Thymus (tissue), 14 donors: ENCODE measurements around the gene CCDC60. TPM values are rescaled to one million over a fixed set of nuclear protein-coding genes. Genes with fewer than 3 reads are reported as not detected.

Source experiments
- DNase-seq, 9 donors: peaks; one replicate each; pipeline ENCODE4 v3.0.0-alpha.2; 2013; ENCODE audit warnings: low spot score in 9 of 9, low read depth in 6 of 9, missing footprints in 1 of 9
- H3K27ac ChIP-seq, 2 donors: one replicate each; pipeline ENCODE4 v1.5.1; 2013; ENCODE audit warnings: control low read depth in 1 of 2, low read depth in 1 of 2, low read length in 1 of 2, mild to moderate bottlenecking in 1 of 2, moderate library complexity in 1 of 2
- H3K27me3 ChIP-seq, 2 donors: one replicate each; pipeline ENCODE4 v1.5.1; 2013; ENCODE audit warnings: low read length in 1 of 2; ENCODE audit not compliant: control insufficient read depth in 2 of 2, insufficient read depth in 1 of 2
- H3K36me3 ChIP-seq, 2 donors: one replicate each; pipeline ENCODE4 v1.5.1; 2013; ENCODE audit warnings: low read length in 1 of 2, mild to moderate bottlenecking in 1 of 2, moderate library complexity in 1 of 2; ENCODE audit not compliant: control insufficient read depth in 2 of 2, insufficient read depth in 2 of 2
- H3K4me1 ChIP-seq, 2 donors: one replicate each; pipeline ENCODE4 v1.5.1; 2013; ENCODE audit warnings: low read length in 2 of 2; ENCODE audit not compliant: control insufficient read depth in 2 of 2, insufficient read depth in 2 of 2
- H3K4me3 ChIP-seq, 2 donors: one replicate each; pipeline ENCODE4 v1.5.1; 2013; ENCODE audit warnings: low read length in 2 of 2, control low read depth in 1 of 2, mild to moderate bottlenecking in 1 of 2
- H3K9me3 ChIP-seq, 2 donors: one replicate each; pipeline ENCODE4 v1.5.1; 2013; ENCODE audit warnings: low read length in 1 of 2, mild to moderate bottlenecking in 1 of 2; ENCODE audit not compliant: control insufficient read depth in 2 of 2, insufficient read depth in 1 of 2
- WGBS: extraction: QIAGEN DNeasy Blood & Tissue Kit; methylation state at CpG from one replicate; pipeline ENCODE4 v1.1.7; 2013; 5-methylcytosine and 5-hydroxymethylcytosine counted together
- long read RNA-seq, 10 donors: transcript quantifications; one replicate each; lab custom pipeline, GENCODE V29; 2026
- polyA plus RNA-seq: library from polyadenylated mRNA; stranded (reverse); fragments of 200-250 nt; gene quantifications from one replicate; pipeline ENCODE4 v1.2.3, GENCODE V29; 2013
- total RNA-seq: library from RNA; stranded (reverse); fragments of 120-200 nt; gene quantifications from one replicate; pipeline ENCODE4 v1.2.4, GENCODE V29; 2013
- donor health status: healthy.

CCDC60 gene
- total RNA-seq: 0.52 TPM
- polyA plus RNA-seq: 0.37 TPM
- long read RNA-seq, donor 1: 0 reads
- long read RNA-seq, donor 2: 0 reads
- long read RNA-seq, donor 3: 0 reads
- long read RNA-seq, donor 4: 0 reads
- long read RNA-seq, donor 5, partial matches to known transcripts: 0 of 1 reads
- long read RNA-seq, donor 5, other reads (novel, unspliced or antisense): 0 of 1 reads
- long read RNA-seq, donor 6: 0 reads
- long read RNA-seq, donor 7: 0 reads
- long read RNA-seq, donor 8: 0 reads
- long read RNA-seq, donor 9: 0 reads
- long read RNA-seq, donor 10: 0 reads

DNA sequence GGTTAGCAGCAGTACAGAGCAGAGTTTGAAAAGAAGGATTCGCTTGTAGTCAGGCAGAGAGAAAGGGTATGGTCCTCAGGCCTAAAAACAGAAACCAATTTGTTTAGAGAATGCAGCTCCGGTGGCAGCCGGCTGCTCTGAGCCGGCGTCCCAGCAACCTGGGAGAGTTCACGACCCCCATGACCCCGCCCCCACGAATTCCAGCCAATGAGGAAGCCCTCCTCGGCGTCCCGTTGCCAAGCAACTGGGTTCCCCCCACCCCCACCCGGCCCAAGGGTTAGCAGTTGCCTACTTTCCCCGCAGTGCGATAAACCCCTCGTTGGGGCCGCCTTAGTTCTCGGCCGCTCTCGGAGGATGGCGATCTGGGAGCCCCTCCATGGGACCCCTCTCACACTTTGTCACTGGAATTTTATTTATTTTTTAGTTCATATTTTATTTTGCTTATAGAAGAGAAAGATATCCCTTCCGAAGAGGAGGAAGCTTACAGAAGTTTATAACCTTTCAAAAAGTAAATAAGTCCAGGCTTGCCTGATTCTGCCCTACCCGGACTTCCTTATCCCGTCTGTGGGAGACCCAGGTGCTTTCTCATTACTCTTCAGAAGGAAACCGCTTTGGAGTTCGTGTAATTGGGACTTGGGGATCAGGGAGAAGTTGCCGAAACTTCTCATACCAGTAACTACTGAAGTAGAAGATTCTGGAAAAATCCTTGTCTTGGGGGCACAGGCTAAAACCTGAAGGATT, at the start of gene CCDC60:
Gene CCDC60, plus strand, starts transcription at position 300 of the 741 bp plus-strand sequence. CDS start 448 bp downstream, outside the sequence.
- no peak within 1 kb of the TSS for H3K4me3 ChIP-seq
- H3K36me3 ChIP-seq: no peaks in the 10 kb centered on the region
- H3K9me3 ChIP-seq: no peaks in the 10 kb centered on the region
- DNase-seq: no peak
- WGBS: 29% methylated on average over 26 of the region's 26 CpGs
- H3K27me3 ChIP-seq: peaks cover 0 to 6% of the 10 kb centered on the region in 2 donors
- no peaks in the 10 kb centered on the region for H3K4me1 ChIP-seq
- H3K27ac ChIP-seq: no peak within 1 kb of the TSS

GRCh38 chr12:119288576-119288975, 46.0 kb upstream of the CCDC60 start:
- 63% methylated on average over 11 of the region's 11 CpGs for WGBS
- Histone ChIP-seq H3K4me1 (no peaks in the 10 kb centered on the region), H3K27ac (no peak overlapping the region), H3K9me3 (no peaks in the 10 kb centered on the region), H3K4me3 (no peak overlapping the region), H3K27me3 (no peaks in the 10 kb centered on the region), H3K36me3 (no peaks in the 10 kb centered on the region)
- no peak for DNase-seq

- Histone ChIP-seq H3K36me3 (no peaks in the 10 kb centered on the region), H3K27ac (no peak overlapping the region), H3K9me3 (no peaks in the 10 kb centered on the region), H3K4me3 (no peak overlapping the region), H3K4me1 (no peaks in the 10 kb centered on the region), H3K27me3 (no peaks in the 10 kb centered on the region)
- 69% methylated on average over 6 of the region's 6 CpGs for WGBS
- no peak for DNase-seq
Observed at GRCh38 chr12:119292893-119293630, 41.5 kb upstream of the CCDC60 start.

- no peaks in the 10 kb centered on the region for H3K36me3 ChIP-seq
- H3K9me3 ChIP-seq: no peaks in the 10 kb centered on the region
- no peak overlapping the region for H3K27ac ChIP-seq
- H3K27me3 ChIP-seq: no peaks in the 10 kb centered on the region
- H3K4me3 ChIP-seq: no peak overlapping the region
- no peaks in the 10 kb centered on the region for H3K4me1 ChIP-seq
- no peak for DNase-seq
- WGBS: 85% methylated on average over 5 of the region's 5 CpGs
Observed at GRCh38 chr12:119294211-119294610, 40.3 kb upstream of the CCDC60 start.

DNA sequence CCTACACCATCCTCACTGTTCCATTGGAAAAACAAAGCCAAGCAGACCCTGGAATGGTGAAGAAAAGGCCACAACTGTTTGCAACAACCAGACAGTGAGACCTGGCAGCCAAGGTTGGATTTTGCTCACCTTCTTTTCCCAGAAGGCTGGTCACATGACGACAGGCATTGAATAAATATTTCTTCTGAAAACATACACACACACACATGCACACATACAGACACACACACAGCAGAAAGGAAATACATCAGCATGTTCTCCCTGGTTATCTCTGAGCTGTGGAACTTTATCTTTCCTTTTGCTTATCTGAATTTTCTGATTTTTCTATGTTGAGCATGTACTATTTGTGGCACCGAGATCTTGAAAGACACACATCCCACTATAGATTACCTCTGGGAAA, 38.0 kb upstream of the CCDC60 start:
- Histone ChIP-seq H3K36me3 (no peaks in the 10 kb centered on the region), H3K27me3 (no peaks in the 10 kb centered on the region), H3K27ac (no peak overlapping the region), H3K9me3 (no peaks in the 10 kb centered on the region), H3K4me1 (no peaks in the 10 kb centered on the region), H3K4me3 (no peak overlapping the region)
- 53% methylated on average over 2 of the region's 2 CpGs for WGBS
- DNase-seq: no peak

DNA sequence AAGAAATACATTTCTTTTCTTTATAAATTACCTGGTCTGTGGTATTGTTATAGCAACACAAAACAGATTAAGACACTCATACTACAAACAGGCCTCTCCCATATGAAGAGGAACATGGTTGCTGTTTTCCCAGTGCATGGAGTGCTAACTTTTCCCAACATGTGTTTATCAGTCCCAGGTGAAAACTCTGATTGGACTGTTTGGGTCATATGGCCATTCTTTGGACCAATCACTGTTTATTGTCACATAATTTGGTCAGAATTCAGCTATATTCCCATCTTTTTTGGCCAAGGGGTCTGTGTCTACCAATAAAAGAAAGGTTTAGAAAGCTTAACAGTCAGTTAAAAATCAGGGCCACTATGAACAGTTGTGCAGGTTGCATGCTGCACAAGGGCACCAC, 35.4 kb upstream of the CCDC60 start:
- H3K27me3 ChIP-seq: no peaks in the 10 kb centered on the region
- DNase-seq: no peak
- H3K4me3 ChIP-seq: no peak overlapping the region
- no peaks in the 10 kb centered on the region for H3K4me1 ChIP-seq
- no peak overlapping the region for H3K27ac ChIP-seq
- no peaks in the 10 kb centered on the region for H3K36me3 ChIP-seq
- H3K9me3 ChIP-seq: no peaks in the 10 kb centered on the region

- 78% methylated on average over 9 of the region's 9 CpGs for WGBS
- Histone ChIP-seq H3K9me3 (no peaks in the 10 kb centered on the region), H3K4me3 (no peak overlapping the region), H3K27ac (no peak overlapping the region), H3K36me3 (no peaks in the 10 kb centered on the region), H3K27me3 (no peaks in the 10 kb centered on the region), H3K4me1 (no peaks in the 10 kb centered on the region)
- DNase-seq: no peak
Observed at GRCh38 chr12:119301379-119301778, 33.1 kb upstream of the CCDC60 start.

GRCh38 chr12:119302451-119303080, 32.0 kb upstream of the CCDC60 start:
- H3K27ac ChIP-seq: no peak overlapping the region
- no peaks in the 10 kb centered on the region for H3K36me3 ChIP-seq
- no peaks in the 10 kb centered on the region for H3K27me3 ChIP-seq
- no peak overlapping the region for H3K4me3 ChIP-seq
- H3K9me3 ChIP-seq: no peaks in the 10 kb centered on the region
- 76% methylated on average over 7 of the region's 7 CpGs for WGBS
- H3K4me1 ChIP-seq: no peaks in the 10 kb centered on the region
- no peak for DNase-seq

DNA sequence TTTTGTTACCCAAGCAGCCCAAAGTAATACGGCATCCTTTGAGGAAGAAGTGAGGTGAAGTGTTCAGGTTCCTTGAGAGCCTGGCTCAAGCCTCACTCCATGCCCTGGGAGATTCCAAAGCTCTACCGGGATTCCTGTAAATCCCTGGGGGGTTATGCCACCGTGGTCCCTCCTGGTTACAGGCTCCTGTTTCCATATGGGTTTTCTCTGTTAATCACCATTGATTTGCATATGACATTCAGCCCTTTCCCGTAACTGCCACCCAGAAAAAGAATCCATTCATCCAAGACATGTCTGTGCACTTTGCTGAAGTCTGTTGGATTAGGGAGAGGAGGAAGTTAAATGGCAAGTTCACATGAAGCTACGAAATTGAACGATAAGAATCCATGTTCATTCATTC, 27.9 kb upstream of the CCDC60 start:
- no peak for DNase-seq
- H3K9me3 ChIP-seq: no peaks in the 10 kb centered on the region
- WGBS: 88% methylated on average over 6 of the region's 6 CpGs
- H3K27ac ChIP-seq: no peak overlapping the region
- no peaks in the 10 kb centered on the region for H3K36me3 ChIP-seq
- no peak overlapping the region for H3K4me3 ChIP-seq
- no peaks in the 10 kb centered on the region for H3K4me1 ChIP-seq
- no peaks in the 10 kb centered on the region for H3K27me3 ChIP-seq
